Pulmonary artery endothelial cell (primary cell): ENCODE results near the gene ABTB2. TPM values are rescaled to one million over a fixed set of nuclear protein-coding genes. Genes with fewer than 3 reads are reported as not detected.
"Not testable (repeated sequence)": the region's sequence is repeated elsewhere in the genome, so short reads cannot be mapped to it uniquely, and the experiment has no call there.

ENCODE experiments used
- DNase-seq: peaks from one replicate; pipeline ENCODE4 v3.0.0-alpha.2; 2011; ENCODE audit warnings: low read depth, low spot score
- total RNA-seq: library from RNA; depleted of rRNA; stranded (reverse); fragments of >200 nt; gene quantifications from 2 replicates; pipeline ENCODE4 v1.2.3, GENCODE V29; 2014

ABTB2 gene
- total RNA-seq, 1 donor from 2014 or later: 0.07 TPM

DNA sequence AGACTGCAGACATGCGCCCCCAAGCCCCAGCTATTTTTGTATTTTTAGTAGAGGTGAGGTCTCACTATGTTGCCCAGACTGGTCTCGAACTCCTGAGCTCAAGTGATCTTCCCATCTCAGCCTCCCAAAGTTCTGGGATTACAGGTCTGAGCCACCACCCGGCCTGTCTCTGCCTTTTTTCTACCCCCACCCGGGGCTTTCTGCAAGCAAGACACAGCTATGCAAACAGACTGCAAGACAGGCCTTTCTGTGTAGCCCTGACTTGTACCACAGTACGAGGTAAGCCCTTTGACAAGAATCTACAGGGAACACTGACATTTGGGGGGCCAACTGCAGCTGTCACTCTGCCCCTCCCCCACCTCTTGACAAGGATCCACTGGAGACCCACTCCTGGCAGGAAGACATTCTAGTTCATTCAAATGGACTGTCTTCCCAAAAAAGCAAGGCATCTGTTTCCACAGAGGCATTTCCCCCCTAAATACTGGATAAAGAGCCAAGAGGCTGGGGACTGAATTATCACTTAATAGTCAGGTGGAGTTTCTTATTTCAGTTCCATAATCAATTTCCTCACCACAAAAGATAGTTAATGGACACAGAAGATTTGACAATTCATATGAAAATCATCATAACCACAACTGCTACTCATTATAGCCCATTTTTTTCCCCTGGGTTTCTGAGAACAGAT lies 118.2 kb downstream of the ABTB2 start:
- DNase-seq: no peak

DNA sequence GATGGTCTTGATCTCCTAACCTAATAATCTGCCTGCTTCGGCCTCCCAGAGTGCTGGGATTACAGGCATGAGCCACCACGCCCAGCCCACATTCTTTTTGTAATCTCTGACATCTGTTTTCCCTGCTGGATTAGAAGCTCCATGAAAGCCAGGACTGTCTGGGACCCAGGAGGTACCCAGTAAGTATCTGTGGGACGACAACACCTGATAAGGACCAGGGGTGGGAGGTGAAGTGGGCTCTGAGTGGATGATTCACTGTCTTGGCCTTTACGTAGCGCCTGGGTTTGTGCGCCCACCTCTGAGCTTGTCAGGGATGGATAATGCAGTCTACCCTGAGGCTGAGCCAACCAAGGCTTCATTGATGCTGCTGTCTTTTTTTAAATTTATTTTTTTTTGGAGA lies 118.8 kb downstream of the ABTB2 start:
- DNase-seq: no peak

GRCh38 chr11:34238533-34238932 lies 119.3 kb downstream of the ABTB2 start:
- DNase-seq: no peak

DNA sequence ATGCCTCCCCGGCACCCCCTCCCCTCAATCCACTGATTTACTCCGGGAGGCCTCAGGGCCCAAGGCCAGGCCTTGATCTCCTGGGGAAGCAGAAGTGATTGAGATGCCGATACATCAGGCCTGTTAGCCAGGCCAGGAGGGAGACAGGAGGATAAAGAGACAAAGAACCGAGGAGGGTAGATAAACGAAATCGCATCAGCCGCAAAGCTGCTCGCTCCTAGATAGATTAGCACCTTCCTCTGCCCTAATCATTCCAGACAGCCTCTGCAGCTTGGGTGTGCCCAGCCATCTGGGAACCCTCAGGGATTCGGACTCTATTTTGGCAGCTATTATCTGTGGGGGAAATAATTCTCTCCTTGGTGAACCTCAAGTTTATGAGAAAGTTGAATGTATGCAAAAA lies 121.2 kb downstream of the ABTB2 start:
- DNase-seq: no peak

DNA sequence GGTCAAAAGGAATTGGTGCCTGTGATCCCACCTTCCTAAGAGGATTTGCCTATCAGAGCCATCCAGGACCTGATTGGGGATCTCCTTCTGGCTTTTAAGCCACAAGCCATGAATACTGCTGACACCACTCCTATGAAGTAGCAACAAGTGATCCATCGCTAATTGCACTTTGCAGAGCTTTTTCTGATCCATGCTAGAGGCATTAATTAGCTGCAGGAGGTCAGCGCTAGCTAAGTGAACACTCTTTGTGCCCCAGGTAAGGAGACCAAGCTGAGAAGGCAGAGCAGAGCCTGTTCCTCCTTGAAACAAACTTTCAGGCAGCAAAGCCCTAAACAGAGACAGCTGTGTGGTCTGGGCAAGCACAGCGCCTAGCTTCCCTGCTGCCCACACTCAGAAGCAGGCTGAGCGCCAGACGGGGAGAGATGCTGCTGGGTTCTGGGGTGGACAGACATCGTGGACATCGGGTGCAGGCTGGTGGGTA lies 122.2 kb downstream of the ABTB2 start:
- no peak for DNase-seq

DNA sequence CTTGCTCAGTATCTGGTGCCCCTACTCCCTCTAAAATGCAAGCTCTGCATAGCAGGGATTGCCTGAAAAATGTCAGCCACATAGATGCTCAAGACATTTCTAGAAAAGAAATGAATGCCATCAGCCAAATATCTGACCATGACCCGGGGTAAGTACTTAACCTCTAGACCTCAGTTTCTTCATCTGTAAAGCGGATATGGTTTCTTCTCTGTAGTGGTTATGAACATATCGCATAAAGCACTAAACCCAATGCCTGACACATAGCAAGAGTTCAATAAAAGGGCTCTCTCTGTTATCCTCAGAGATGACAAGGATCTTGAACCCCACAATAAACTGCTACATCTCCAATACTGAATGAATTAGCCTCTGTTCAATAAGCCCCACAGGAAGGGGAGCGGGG lies 122.6 kb downstream of the ABTB2 start:
- DNase-seq: no peak

DNA sequence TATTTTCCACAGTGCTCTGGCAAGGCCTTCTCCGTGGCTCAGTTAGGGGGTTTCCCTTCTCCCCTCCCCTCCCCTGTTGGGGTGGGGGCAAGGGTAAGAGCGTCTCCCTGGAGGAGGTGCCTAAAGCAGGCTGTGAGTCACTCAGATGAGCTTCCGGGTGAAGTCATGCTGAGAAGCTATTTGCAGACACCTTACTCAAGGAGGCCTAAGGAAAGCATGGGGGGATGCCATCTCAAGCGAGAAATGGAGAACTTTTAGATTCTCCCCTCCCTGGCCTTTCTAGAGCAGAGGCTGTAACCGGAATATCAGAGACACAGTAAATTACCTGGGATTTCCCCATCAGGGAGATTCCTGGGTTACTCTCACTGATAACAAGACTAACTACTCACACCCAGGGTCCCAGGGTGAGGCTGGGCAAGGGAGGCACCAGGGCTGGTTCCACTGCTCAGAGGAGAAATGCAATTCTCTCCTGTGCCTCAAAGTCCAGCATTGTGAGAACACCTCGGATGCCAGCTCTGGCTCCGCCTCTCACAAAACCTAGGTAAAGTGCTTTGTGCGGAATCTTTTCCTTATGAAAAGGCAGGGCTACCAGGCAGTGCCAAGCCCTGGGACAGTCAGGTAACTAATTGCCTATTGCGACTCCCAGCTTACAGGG lies 123.6 kb downstream of the ABTB2 start:
- DNase-seq: no peak

GRCh38 chr11:34233215-34233614 lies 124.6 kb downstream of the ABTB2 start:
- no peak for DNase-seq

GRCh38 chr11:34232807-34233206 lies 125.0 kb downstream of the ABTB2 start:
- no peak for DNase-seq

- DNase-seq: no peak
These were observed 131.6 kb downstream of the ABTB2 start for GRCh38 chr11:34226210-34226609.

DNA sequence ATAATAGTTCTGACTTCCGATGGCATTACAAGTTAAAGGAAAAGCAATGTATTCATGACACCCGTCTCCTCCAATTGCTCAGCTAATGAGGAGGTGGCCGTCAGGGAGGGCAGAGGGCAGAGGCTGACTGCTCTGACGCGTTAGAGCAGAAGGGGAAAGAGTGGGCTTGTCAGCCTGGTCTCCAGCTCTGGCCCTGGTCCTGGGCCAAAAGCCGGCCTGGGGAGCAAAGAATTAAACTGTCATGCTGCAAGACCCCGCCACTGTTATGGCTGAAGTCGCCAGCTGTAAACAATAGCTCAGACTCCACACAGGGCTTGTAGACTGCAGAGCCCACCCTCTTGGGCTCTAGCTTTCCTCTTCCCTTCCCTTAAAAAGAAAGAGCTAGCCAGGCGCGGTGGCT lies 132.7 kb downstream of the ABTB2 start:
- no peak for DNase-seq

DNA sequence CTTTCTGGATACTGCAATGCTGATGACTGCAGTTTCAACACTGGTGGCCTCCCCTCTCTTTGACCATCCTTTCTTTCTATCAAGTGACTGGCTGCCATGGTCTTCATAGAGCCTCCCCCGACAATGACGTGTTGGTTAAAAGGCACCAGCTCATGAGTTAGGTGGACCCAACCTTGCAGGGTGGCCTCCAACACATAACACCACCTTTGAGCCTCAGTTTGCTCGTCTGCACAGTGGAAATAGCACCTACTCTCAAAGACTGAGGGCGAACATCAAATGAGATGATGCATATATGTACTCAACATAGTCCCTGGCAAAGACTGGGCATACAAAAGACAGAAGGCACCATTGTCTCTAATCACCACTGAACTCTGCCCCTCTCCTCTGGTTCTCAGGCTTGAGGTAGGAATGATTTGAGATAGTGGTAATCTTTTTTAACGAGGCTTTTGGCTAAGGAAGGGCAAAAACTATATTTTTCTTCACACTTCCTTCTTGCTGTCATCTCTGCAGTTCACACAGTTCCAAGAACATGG lies 133.3 kb downstream of the ABTB2 start:
- no peak for DNase-seq

GRCh38 chr11:34223907-34224306 lies 133.9 kb downstream of the ABTB2 start:
- DNase-seq: no peak

GRCh38 chr11:34223021-34223813 lies 134.6 kb downstream of the ABTB2 start:
- DNase-seq: no peak

DNA sequence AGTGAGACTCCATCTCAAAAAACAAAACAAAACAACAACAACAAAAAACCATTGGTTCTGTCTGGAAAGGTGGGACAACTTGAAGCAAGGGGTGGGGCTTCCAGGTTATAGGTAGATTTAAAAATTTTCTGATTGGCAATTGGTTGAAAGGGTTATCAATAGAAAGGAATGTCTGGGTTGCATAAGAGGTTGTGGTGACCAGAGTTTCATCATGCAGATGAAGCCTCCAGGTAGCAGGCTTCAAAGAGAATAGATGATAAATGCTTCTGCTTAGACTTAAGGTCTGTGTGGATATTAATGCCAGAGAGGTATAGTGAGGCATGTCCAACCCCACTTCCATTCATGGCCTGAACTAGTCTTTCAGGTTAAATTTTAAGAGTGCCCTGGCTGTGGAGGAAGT lies 135.8 kb downstream of the ABTB2 start:
- DNase-seq: no peak

DNA sequence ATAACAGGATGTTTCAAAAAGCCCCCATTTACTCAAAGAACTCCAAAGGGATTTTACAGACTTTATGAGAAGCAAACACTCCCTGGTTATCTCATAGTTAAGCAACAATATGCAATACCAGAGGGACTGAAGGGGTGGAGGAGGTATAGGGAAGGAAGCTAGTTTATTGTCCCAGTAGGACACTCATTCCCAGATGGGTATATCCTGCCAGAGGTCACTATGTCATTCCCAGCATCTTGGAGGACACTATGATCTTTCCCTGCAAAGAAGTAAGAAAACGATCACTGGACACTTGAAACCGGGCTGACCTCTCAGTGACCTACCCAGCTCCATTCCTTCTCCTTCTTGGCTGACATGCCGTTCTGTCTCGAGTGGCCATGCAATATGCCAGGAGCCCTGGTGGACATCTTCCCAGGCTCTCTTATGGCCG lies 137.9 kb downstream of the ABTB2 start:
- no peak for DNase-seq

- DNase-seq: no peak
These were observed 138.5 kb downstream of the ABTB2 start for GRCh38 chr11:34219279-34219678.

GRCh38 chr11:34218756-34219155 lies 139.1 kb downstream of the ABTB2 start:
- DNase-seq: not testable (repeated sequence)

DNA sequence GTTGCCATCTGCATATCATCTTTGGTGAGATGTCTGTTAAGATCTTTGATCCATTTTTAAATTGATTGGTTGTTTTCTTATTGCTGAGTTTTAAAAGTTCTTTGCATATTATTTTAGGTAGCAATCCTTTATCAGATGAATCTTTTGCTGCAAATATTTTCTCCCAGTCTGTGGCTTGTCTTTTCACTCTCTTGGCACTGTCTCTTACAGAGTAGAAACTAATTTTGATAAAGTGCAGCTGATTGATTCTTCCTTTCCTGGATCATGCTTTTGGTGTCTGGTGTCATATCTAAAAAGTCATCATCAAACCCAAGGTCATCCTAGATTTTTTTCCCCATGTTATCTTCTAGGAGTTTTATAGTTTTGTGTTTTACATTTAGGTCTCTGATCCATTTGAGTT lies 139.7 kb downstream of the ABTB2 start:
- no peak for DNase-seq

DNA sequence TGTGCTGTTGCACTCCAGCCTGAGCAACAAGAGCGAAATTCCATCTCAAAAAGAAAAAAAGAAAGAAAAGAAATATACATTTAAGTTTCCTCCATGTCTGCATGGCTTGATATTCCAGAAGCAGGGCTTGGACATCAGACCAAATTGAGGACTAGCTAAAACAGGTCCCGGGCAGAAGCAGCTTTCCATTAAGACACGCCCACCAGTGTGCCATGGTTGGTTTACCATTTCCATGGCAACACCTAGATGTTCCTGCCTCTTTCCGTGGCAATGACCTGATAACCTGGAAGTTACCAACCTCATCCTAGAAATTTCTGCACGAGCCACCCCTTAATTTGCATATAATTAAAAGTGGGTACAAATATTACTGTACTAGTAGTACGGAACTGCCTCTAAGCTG lies 141.1 kb downstream of the ABTB2 start:
- no peak for DNase-seq

GRCh38 chr11:34215806-34216453 lies 141.9 kb downstream of the ABTB2 start:
- DNase-seq: no peak
